Stimulated activated CD4-positive, alpha-beta T cell treated with anti-CD3 and anti-CD28 coated beads, Interleukin-15, amount 100 ng/mL, for 1 hour (primary cell): Measurements from ENCODE around the gene IL18R1.

ENCODE experiments used
- DNase-seq, 2 donors: peaks; one replicate each; pipeline ENCODE4 v3.0.0-alpha.2; 2020; ENCODE audit warnings: low read depth in 1 of 2, low spot score in 1 of 2

Gene IL18R1

DNA sequence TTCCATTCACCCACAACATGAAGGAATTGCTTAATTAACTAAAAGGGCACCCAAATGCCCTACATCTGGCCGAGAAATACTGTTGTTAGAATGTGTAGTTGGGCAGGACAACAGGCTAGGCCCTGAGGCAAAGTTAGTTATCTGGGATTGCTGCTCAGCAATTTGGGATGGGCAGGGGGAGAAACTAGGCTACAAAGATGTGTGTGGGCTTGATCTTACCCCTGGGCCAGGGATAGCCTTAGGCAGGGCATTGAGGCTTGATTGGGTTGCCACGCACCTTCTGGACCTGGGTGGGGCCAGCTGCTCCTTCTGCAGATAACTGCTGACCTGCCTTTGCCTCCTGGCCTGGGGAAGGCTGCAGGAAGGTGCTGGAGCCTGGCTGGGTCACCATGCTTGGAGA, 76.8 kb downstream of the IL18R1 start:
- DNase-seq: no peak

DNA sequence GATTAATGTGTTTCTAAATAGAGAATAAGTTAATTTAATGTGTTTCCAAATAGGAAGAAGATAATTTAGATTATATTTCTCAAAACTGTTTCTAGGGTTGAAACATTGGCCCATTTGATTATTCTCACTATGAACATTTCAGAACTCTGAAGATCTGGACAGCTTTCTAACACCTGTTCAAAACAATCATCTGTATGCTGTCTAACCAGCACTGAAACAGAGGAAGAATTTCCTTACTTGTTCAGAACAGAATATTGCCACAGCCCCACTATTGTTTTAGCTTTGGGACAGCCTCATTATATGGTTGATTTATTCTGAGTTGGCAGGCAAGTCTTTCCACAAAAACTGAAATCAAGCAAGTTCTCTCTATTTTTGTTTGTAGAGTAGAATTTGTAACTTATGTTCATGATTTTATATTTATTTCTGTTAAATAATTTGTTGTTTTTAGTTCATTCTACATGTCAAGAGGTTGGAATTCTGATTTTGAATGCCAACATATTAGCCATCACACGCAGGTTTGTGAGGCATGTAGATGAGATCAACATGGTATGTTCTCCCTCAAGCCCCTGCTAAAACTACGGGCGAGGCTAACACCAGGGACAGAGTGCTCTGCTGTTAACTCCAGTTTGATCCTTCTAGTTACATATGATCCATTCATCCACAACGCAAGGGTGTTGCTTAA, 78.5 kb downstream of the IL18R1 start:
- no peak for DNase-seq

DNA sequence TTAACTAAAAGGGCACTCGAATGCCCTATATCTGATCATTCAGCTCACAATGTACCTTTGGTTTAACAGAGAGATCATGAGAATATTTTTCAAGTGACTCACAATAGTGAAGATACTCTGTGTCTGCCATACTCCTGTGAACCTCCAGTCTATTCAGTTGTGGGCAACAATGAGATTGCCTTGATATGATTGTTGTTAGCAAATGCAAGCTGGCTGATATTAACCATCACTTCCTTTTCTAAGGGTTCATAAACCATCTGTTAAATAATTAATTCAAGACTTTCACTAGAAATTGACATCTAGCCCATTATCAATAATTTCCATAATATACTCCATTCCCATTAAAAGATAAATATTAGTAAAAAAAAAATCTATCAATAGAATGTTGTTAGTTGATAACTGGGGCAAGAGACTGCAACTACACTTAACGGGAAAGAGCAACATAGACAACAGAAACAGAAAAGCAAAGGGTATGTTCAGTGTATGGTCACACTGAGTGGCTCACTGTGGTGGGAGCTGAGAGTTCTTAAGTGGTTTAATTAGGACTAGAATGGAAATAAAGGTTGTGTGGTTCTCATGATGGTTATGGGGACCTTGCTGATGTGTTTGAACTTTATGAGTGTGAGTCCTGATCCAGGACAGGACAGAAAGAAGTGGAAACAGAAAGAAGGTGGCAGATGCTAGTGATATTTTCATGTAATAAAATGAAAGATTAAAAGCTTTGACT, 79.2 kb downstream of the IL18R1 start:
- DNase-seq: no peak

GRCh38 chr2:102435741-102436140, 80.1 kb downstream of the IL18R1 start:
- DNase-seq: no peak

DNA sequence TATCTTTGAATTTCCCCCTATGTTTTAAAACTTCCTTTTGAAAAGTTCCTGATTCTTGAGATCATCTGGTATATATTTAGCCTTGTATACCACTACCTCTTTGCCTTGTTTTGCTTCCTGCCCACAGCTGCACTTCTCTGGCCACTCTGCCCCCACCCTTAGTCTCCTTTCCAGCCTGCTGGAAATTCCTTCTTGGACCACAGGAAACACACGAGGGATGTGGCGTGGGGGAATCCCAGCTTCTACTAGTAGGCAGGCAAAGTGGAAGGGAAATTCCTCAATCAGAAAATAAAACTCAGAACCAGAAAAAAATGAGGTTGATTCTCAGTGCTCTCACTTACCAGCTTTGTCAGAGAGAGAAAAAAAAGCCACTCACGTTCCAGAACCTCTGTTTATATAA, 80.7 kb downstream of the IL18R1 start:
- no peak for DNase-seq

- no peak for DNase-seq
These were observed 81.5 kb downstream of the IL18R1 start for GRCh38 chr2:102437122-102437521.

- DNase-seq: no peak
These were observed 82.5 kb downstream of the IL18R1 start for GRCh38 chr2:102438111-102438510.

DNA sequence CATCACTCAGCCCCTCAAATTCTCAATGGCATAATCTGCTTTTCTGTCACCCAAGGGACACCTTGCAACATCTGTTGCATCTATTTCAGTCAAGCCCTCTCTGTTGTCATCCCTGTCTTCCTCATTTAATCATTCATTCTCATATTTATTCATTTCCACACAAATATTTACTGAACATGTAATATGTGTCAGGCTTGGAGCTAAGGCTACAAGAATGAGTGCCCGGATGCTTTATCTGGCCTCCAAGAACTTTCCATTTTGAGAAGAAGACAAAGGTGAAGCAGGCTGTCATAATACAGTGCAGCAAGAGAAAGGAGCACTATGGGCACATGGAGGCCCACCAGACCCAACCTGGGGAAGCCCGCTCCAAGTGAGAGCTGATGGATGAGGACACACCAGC, 83.0 kb downstream of the IL18R1 start:
- DNase-seq: no peak

GRCh38 chr2:102439065-102439695, 83.6 kb downstream of the IL18R1 start:
- DNase-seq: no peak

DNA sequence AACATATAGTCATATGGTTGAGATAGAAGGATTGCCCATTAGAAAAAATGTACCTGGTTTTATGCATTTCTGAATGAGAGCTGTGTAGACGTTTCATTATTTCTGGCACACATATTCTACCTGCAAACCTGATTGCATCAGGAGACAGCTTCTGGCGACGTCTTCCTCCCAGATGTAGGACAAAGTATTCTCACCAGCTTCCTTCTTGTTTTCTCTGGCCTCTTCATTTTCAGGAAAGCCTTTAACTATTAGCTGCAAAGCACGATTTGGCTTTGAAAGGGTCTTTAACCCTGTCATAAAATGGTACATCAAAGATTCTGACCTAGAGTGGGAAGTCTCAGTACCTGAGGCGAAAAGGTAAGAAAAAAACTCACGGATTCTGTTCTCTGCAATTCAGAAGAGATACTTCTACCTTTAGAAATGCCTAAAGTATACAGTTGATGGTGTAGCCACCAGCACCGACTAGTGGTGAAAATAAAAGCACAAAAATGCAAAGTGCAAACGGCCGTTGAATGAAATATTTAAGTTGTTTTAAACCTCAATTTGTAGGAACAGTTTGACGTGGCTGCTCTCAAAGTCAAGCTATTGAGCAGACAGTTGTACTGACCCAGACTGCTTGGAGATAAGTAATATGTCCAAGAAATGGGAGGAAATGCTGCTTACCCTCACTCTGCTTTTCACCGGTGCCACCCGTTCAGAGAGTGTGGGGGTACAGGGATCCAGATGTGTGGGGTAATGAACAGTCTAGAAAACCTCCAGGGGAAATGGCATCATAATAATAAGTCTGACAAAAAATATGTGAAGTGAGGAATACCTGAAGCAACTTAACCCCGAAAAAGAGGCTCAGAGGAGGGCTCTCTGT, 87.6 kb downstream of the IL18R1 start:
- peak in 1 of 2 donors; percentile 10 for DNase-seq

DNA sequence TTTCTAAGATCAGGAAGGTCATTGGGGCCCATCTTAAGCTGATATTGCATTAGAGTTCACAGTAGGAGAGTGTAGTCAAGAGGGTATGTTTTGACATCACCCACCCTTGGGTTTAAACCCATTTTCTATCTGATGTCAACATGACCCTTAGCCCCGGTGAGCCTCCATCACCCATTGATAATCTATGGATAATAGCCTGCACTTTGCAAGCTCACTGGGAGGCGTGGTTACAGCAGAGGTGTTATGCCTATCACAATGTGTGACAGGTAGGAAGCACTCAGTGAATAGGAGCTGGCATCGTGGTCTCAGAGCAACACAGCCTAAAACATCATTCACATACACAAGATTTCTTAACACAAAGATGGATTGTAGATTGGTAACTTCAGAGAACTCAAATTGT, 88.6 kb downstream of the IL18R1 start:
- DNase-seq: no peak

GRCh38 chr2:102446936-102447335, 91.3 kb downstream of the IL18R1 start:
- DNase-seq: no peak
